ENCODE measurements around the gene STAT5A. TPM values are rescaled to one million over a fixed set of nuclear protein-coding genes. Genes with fewer than 3 reads are reported as not detected.
"Not testable (repeated sequence)": the region's sequence is repeated elsewhere in the genome, so short reads cannot be mapped to it uniquely, and the experiment has no call there.

Gene STAT5A
- total RNA-seq, 2 experiments from 2014 or later, result 141 to 150 TPM

- DNase-seq (peak in 6 of 14 experiments; percentile 22 to 59 (median 54)), ATAC-seq (ENCODE audit: poor library complexity) (peak; percentile 25)
- intact Hi-C loops (cut with DNase I, micrococcal nuclease), result loop anchor here in 1 of 2 experiments (2.0 kb wide), 1 partner anchor 21 kb away; no protein-coding TSS in a partner anchor
- Histone ChIP-seq H3K27ac (ENCODE audit: low read depth in 1 of 2, low read length in 2 of 2) (peak overlapping the region; percentile 61 to 74), H3K27me3 (ENCODE audit: control insufficient read depth in 1 of 2, insufficient read depth in 2 of 2, low read length in 2 of 2) (no peaks in the 10 kb centered on the region), H3K9me3 (ENCODE audit: control insufficient read depth in 1 of 2, insufficient read depth in 1 of 2, low read length in 2 of 2) (no peaks in the 10 kb centered on the region), H3K36me3 (ENCODE audit: insufficient read depth, low read length) (peaks cover 59% of the 10 kb centered on the region), H3K4me1 (ENCODE audit: insufficient read depth, low read length) (peaks cover 70% of the 10 kb centered on the region), H3K4me3 (ENCODE audit: low read length) (no peak overlapping the region)
- no peaks in the 10 kb centered on the region for H3K9me3 Mint-ChIP-seq
- POLR2A ChIA-PET, result interaction anchor here (0.7 to 9.3 kb wide), 13 partner anchors 10 to 300 kb away, joined by 3 to 75 read pairs (median 3); partner anchors contain the start of genes STAT3 and STAT5A
- H3K36me3 Mint-ChIP-seq (ENCODE audit: low read depth), result peaks cover 68% of the 10 kb centered on the region
- peak overlapping the region; percentile 71 for H3K4me3 Mint-ChIP-seq
- CTCF ChIA-PET, result interaction anchor here (0.5 to 15.7 kb wide), 4 partner anchors 90 to 215 kb away, joined by 3 to 187 read pairs (median 20); no protein-coding TSS in a partner anchor
- H3K4me1 Mint-ChIP-seq (ENCODE audit: low read depth), result peaks cover 81% of the 10 kb centered on the region
- no peaks in the 10 kb centered on the region for H3K27me3 Mint-ChIP-seq
- TF ChIP-seq, protein P1, sequence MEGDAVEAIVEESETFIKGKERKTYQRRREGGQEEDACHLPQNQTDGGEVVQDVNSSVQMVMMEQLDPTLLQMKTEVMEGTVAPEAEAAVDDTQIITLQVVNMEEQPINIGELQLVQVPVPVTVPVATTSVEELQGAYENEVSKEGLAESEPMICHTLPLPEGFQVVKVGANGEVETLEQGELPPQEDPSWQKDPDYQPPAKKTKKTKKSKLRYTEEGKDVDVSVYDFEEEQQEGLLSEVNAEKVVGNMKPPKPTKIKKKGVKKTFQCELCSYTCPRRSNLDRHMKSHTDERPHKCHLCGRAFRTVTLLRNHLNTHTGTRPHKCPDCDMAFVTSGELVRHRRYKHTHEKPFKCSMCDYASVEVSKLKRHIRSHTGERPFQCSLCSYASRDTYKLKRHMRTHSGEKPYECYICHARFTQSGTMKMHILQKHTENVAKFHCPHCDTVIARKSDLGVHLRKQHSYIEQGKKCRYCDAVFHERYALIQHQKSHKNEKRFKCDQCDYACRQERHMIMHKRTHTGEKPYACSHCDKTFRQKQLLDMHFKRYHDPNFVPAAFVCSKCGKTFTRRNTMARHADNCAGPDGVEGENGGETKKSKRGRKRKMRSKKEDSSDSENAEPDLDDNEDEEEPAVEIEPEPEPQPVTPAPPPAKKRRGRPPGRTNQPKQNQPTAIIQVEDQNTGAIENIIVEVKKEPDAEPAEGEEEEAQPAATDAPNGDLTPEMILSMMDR (IDR thresholded peaks at IDR 0.05), result no peak
- peak overlapping the region; percentile 82 for H3K27ac Mint-ChIP-seq
Measured at GRCh38 chr17:42315402-42316156, 27.3 kb downstream of the STAT5A start.

DNA sequence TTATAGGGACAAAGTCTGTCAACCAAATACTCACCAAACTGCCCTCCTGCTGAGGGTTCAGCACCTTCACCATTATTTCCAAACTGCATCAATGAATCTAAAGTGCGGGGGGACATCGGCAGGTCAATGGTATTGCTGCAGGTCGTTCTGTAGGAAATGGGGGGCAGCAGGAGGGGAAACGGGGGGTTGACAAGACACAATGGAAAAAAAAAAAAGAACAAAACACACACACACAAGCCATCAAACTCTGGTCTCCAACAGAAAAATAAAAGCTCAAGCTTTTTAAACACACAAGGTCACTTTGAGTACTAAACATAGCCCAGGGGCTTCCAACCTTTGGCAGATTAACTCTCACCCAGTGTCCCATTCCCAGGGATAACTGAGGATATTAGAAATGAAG, 28.5 kb downstream of the STAT5A start:
- H3K27ac ChIP-seq (ENCODE audit: low read depth in 1 of 2, low read length in 2 of 2), result no peak overlapping the region
- H3K27ac Mint-ChIP-seq, result peak overlapping the region; percentile 82
- H3K36me3 ChIP-seq (ENCODE audit: insufficient read depth, low read length), result peaks cover 56% of the 10 kb centered on the region
- ATAC-seq (ENCODE audit: poor library complexity) (no peak), DNase-seq (no peak)
- intact Hi-C loops (cut with DNase I, micrococcal nuclease), result no loop called here
- H3K4me1 Mint-ChIP-seq (ENCODE audit: low read depth), result peaks cover 75% of the 10 kb centered on the region
- no peak overlapping the region for H3K4me3 ChIP-seq (ENCODE audit: low read length)
- no peaks in the 10 kb centered on the region for H3K9me3 ChIP-seq (ENCODE audit: control insufficient read depth in 1 of 2, insufficient read depth in 1 of 2, low read length in 2 of 2)
- ChIA-PET POLR2A (interaction anchor here (5.5 to 9.3 kb wide), 3 partner anchors 28 to 90 kb away, joined by 40 to 75 read pairs (median 71); partner anchors contain the start of genes STAT3 and STAT5A), CTCF (interaction anchor here (0.9 to 15.7 kb wide), 4 partner anchors 72 to 213 kb away, joined by 3 to 187 read pairs (median 7); partner anchors contain the start of gene STAT3)
- H3K4me1 ChIP-seq (ENCODE audit: insufficient read depth, low read length), result peaks cover 59% of the 10 kb centered on the region
- no peak overlapping the region for H3K4me3 Mint-ChIP-seq
- peaks cover 65% of the 10 kb centered on the region for H3K36me3 Mint-ChIP-seq (ENCODE audit: low read depth)
- H3K27me3 Mint-ChIP-seq, result no peaks in the 10 kb centered on the region
- no peaks in the 10 kb centered on the region for H3K27me3 ChIP-seq (ENCODE audit: control insufficient read depth in 1 of 2, insufficient read depth in 2 of 2, low read length in 2 of 2)
- TF ChIP-seq, protein P1 (IDR thresholded peaks at IDR 0.05), result no peak
- H3K9me3 Mint-ChIP-seq, result no peaks in the 10 kb centered on the region

DNA sequence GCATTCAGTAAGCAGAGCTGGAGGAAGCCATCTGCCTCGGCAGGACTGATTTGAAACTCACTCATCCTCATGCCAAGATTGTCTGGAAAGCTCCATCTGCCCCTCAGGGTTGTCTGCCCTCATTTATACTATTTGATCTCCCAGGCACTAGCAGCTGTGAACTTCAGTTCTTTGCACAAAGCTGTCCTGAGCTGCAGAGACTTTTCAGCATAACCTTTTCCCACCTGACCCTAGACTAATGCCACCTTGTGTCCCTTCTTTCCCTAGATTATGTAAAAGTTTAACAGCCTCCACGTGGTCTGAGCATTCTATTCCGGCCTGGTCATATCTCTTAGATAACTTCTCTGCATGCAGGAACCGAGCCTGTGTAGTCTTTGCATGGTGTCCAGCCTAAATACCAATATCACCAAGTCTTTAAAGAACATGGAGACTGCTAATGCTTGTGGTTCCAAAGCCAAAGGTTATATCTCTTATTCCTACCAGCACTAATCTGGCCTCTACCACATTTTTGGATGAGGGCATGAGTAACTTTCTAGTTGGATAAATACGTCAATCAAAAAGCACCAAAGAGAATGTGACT, 29.1 kb downstream of the STAT5A start:
- CTCF ChIA-PET, result interaction anchor here (1.6 to 15.7 kb wide), 3 partner anchors 71 to 95 kb away, joined by 4 to 187 read pairs (median 10); partner anchors contain the start of gene STAT3
- H3K4me3 Mint-ChIP-seq, result no peak overlapping the region
- Histone ChIP-seq H3K4me1 (ENCODE audit: insufficient read depth, low read length) (peaks cover 55% of the 10 kb centered on the region), H3K36me3 (ENCODE audit: insufficient read depth, low read length) (peaks cover 62% of the 10 kb centered on the region), H3K4me3 (ENCODE audit: low read length) (no peak overlapping the region), H3K9me3 (ENCODE audit: control insufficient read depth in 1 of 2, insufficient read depth in 1 of 2, low read length in 2 of 2) (no peaks in the 10 kb centered on the region), H3K27me3 (ENCODE audit: control insufficient read depth in 1 of 2, insufficient read depth in 2 of 2, low read length in 2 of 2) (no peaks in the 10 kb centered on the region), H3K27ac (ENCODE audit: low read depth in 1 of 2, low read length in 2 of 2) (no peak overlapping the region)
- peak overlapping the region; percentile 82 for H3K27ac Mint-ChIP-seq
- peaks cover 71% of the 10 kb centered on the region for H3K4me1 Mint-ChIP-seq (ENCODE audit: low read depth)
- TF ChIP-seq, protein P1 (IDR thresholded peaks at IDR 0.05), result no peak
- no peaks in the 10 kb centered on the region for H3K9me3 Mint-ChIP-seq
- no peak for ATAC-seq (ENCODE audit: poor library complexity)
- no peaks in the 10 kb centered on the region for H3K27me3 Mint-ChIP-seq
- intact Hi-C loops (cut with DNase I, micrococcal nuclease), result no loop called here
- H3K36me3 Mint-ChIP-seq (ENCODE audit: low read depth), result peaks cover 67% of the 10 kb centered on the region
- POLR2A ChIA-PET, result interaction anchor here (7.3 to 9.3 kb wide), 2 partner anchors 29 to 71 kb away, joined by 71 to 75 read pairs; partner anchors contain the start of genes STAT3 and STAT5A
- DNase-seq, result no peak

DNA sequence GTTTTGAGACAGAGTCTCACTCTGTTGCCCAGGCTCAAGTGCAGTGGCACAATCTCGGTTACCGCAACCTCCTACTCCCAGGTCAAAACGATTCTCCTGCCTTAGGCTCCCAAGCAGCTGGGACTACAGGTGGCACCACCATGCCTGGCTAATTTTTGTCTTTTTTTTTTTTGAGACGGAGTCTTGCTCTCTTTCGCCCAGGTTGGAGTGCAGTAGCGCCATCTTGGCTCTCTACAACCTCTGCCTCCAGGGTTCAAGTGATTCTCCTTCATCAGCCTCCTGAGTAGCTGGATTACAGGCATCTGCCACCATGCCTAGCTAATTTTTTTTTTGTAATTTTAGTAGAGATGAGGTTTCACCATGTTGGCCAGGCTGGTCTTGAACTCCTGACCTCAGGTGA, 29.7 kb downstream of the STAT5A start:
- Mint-ChIP-seq H3K36me3 (ENCODE audit: low read depth) (peaks cover 73% of the 10 kb centered on the region), H3K27ac (peak overlapping the region; percentile 82), H3K4me1 (ENCODE audit: low read depth) (peaks cover 71% of the 10 kb centered on the region)
- H3K27ac ChIP-seq (ENCODE audit: low read depth in 1 of 2, low read length in 2 of 2); H3K9me3 ChIP-seq (ENCODE audit: control insufficient read depth in 1 of 2, insufficient read depth in 1 of 2, low read length in 2 of 2); ATAC-seq (ENCODE audit: poor library complexity); intact Hi-C loops (cut with DNase I, micrococcal nuclease); H3K4me3 ChIP-seq (ENCODE audit: low read length); DNase-seq; H3K27me3 ChIP-seq (ENCODE audit: control insufficient read depth in 1 of 2, insufficient read depth in 2 of 2, low read length in 2 of 2); H3K9me3 Mint-ChIP-seq; H3K4me3 Mint-ChIP-seq; H3K27me3 Mint-ChIP-seq: not testable (repeated sequence)
- peaks cover 66% of the 10 kb centered on the region for H3K36me3 ChIP-seq (ENCODE audit: insufficient read depth, low read length)
- CTCF ChIA-PET, result interaction anchor here (1.3 to 15.7 kb wide), 4 partner anchors 87 to 209 kb away, joined by 4 to 187 read pairs (median 9); no protein-coding TSS in a partner anchor
- peaks cover 55% of the 10 kb centered on the region for H3K4me1 ChIP-seq (ENCODE audit: insufficient read depth, low read length)
- POLR2A ChIA-PET, result interaction anchor here (7.3 kb wide), 1 partner anchor 70 kb away, joined by 71 read pairs; the partner anchor contains the start of gene STAT3

All from CD4-positive, alpha-beta T cell (primary cell).